ENCODE measurements around the gene TMC1. TPM values are rescaled to one million over a fixed set of nuclear protein-coding genes. Genes with fewer than 3 reads are reported as not detected.

The TMC1 gene
- total and polyA plus RNA-seq, 9 donors, result 0.12 to 1.4 (median 0.48) TPM

DNA sequence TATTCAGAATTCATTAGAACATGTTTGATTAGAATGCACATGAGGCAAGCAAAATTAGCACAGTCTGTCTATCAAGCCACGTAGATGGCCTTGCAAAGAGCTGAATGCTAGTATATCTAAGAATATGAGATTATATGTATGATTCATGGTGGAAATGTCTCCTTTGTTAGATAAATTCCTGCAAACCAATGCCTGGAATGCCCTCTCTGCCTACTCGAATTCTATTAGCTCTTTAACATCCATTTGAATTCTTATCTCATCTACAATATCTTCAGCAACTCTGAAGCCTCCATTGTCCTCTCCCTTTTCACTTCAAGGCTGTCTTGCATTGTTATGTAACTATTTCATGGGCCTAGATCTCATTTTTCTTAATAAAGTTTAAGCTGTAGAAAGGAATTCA is 205.5 kb downstream of the TMC1 start:
- Histone ChIP-seq H3K4me1 (ENCODE audit: insufficient read depth) (no peaks in the 10 kb centered on the region), H3K27me3 (no peaks in the 10 kb centered on the region), H3K4me3 (no peak overlapping the region), H3K27ac (no peak overlapping the region), H3K9me3 (no peaks in the 10 kb centered on the region), H3K36me3 (no peaks in the 10 kb centered on the region)
- intact Hi-C loops (cut with DNase I), result no loop called here
- 61 to 71% (median 63%) methylated on average over 2 of the region's 2 CpGs for WGBS, 3 donors
- DNase-seq, result no peak
- TF ChIP-seq POLR2A (IDR thresholded peaks at IDR 0.05), result no peak
- TF ChIP-seq, protein P1, sequence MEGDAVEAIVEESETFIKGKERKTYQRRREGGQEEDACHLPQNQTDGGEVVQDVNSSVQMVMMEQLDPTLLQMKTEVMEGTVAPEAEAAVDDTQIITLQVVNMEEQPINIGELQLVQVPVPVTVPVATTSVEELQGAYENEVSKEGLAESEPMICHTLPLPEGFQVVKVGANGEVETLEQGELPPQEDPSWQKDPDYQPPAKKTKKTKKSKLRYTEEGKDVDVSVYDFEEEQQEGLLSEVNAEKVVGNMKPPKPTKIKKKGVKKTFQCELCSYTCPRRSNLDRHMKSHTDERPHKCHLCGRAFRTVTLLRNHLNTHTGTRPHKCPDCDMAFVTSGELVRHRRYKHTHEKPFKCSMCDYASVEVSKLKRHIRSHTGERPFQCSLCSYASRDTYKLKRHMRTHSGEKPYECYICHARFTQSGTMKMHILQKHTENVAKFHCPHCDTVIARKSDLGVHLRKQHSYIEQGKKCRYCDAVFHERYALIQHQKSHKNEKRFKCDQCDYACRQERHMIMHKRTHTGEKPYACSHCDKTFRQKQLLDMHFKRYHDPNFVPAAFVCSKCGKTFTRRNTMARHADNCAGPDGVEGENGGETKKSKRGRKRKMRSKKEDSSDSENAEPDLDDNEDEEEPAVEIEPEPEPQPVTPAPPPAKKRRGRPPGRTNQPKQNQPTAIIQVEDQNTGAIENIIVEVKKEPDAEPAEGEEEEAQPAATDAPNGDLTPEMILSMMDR (IDR thresholded peaks at IDR 0.05), result no peak
- TF ChIP-seq EP300 (IDR thresholded peaks at IDR 0.05), result no peak

DNA sequence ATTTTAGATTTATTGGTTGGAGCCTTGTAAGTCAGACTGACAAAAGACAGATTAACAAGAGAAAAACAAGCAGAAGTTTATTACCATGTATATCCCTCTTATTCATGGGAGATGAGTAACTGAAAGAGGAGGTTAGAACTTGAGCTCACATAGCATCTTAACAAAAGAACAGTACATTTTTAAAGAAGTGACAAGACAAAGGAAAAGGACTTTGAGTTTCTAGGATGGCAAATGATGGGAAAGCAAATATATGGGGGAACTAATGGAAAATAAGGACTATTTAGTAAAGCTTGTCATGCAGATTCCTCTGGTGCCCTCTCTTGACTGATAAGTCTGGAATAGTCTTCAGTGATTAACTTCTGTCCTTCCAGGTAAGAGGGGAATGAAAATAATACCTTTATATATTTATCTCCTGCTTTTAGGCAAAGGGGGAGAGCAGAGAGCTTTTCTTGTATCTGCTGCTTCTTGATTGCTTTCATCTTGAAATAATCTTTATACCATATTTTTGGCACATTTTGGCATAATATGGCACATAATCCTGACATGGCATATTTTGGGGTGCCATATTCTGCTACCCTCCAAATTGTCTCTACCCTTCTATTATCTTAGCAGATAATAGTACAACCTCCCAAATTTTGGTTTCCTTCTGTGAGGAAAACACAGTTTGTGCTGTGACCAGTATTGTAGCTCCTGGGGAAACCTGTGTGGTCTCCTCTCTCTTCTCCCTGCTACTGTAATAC is 206.8 kb downstream of the TMC1 start:
- H3K9me3 ChIP-seq, result no peaks in the 10 kb centered on the region
- TF ChIP-seq EP300 (IDR thresholded peaks at IDR 0.05) (no peak), POLR2A (IDR thresholded peaks at IDR 0.05) (no peak)
- TF ChIP-seq, protein P1 (IDR thresholded peaks at IDR 0.05), result no peak
- no peaks in the 10 kb centered on the region for H3K36me3 ChIP-seq
- H3K4me1 ChIP-seq (ENCODE audit: insufficient read depth), result no peaks in the 10 kb centered on the region
- intact Hi-C loops (cut with DNase I), result no loop called here
- H3K27ac ChIP-seq, result no peak overlapping the region
- DNase-seq, result no peak
- H3K27me3 ChIP-seq, result no peaks in the 10 kb centered on the region
- H3K4me3 ChIP-seq, result no peak overlapping the region

DNA sequence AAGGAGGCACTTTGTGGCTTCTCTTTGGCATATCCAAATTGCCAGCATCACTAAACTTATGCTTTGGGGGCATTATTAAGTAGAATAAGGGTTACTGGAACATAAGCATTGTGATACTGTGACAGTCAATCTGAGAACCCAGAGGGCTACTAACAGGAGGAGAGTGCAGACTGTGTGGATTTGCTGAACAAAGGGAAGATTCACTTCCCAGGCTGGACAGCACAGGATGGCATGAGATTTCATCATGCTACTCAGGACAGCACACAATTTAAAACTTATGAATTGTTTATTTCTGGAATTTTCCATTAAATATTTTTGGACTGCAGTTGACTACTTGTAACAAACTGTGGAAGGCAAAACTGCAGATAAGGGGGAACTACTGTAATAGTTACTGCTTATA is 212.5 kb downstream of the TMC1 start:
- Histone ChIP-seq H3K4me3 (no peak overlapping the region), H3K27ac (no peak overlapping the region), H3K36me3 (no peaks in the 10 kb centered on the region), H3K9me3 (no peaks in the 10 kb centered on the region), H3K4me1 (ENCODE audit: insufficient read depth) (no peaks in the 10 kb centered on the region), H3K27me3 (no peaks in the 10 kb centered on the region)
- TF ChIP-seq, protein P1 (IDR thresholded peaks at IDR 0.05), result no peak
- TF ChIP-seq EP300 (IDR thresholded peaks at IDR 0.05), result no peak
- TF ChIP-seq POLR2A (IDR thresholded peaks at IDR 0.05), result no peak
- intact Hi-C loops (cut with DNase I), result no loop called here
- no peak for DNase-seq

DNA sequence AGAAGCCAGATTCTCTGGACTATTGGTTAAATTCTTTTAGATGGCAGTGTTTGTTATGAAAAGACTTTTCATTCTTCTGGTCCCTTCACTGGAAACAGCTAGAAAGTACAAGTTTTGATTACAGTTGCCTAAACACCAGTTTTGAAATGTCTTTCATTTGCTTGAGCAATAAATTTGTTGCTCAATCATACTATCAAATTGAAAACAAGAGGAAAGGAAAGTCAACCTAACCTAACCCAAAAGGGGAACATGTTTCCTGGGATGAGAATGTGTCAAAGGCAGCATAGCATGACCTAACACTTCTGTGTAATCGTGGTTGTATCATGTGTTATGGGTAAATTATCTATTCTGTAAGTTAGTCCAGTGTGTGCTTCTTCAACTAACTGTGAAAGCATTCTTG is 213.2 kb downstream of the TMC1 start:
- H3K4me3 ChIP-seq, result no peak overlapping the region
- no peak overlapping the region for H3K27ac ChIP-seq
- TF ChIP-seq EP300 (IDR thresholded peaks at IDR 0.05) (no peak), POLR2A (IDR thresholded peaks at IDR 0.05) (no peak)
- TF ChIP-seq, protein P1 (IDR thresholded peaks at IDR 0.05), result no peak
- H3K27me3 ChIP-seq, result no peaks in the 10 kb centered on the region
- no peaks in the 10 kb centered on the region for H3K36me3 ChIP-seq
- intact Hi-C loops (cut with DNase I), result no loop called here
- WGBS, 3 donors, result 20 to 51% (median 42%) methylated on average over 1 of the region's 1 CpG
- H3K9me3 ChIP-seq, result no peaks in the 10 kb centered on the region
- no peaks in the 10 kb centered on the region for H3K4me1 ChIP-seq (ENCODE audit: insufficient read depth)
- no peak for DNase-seq

All from ovary (tissue), 9 donors.